ENCODE measurements around the gene STK16. TPM values are rescaled to one million over a fixed set of nuclear protein-coding genes. Genes with fewer than 3 reads are reported as not detected.
"Not testable (repeated sequence)": the region's sequence is repeated elsewhere in the genome, so short reads cannot be mapped to it uniquely, and the experiment has no call there.

Gene STK16, protein sequence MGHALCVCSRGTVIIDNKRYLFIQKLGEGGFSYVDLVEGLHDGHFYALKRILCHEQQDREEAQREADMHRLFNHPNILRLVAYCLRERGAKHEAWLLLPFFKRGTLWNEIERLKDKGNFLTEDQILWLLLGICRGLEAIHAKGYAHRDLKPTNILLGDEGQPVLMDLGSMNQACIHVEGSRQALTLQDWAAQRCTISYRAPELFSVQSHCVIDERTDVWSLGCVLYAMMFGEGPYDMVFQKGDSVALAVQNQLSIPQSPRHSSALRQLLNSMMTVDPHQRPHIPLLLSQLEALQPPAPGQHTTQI
- 45.2 and 60.8 TPM in 2 replicates for total RNA-seq (2014; rRNA removed; shearing (Covaris generic); ENCODE audit: low replicate concordance)

DNA sequence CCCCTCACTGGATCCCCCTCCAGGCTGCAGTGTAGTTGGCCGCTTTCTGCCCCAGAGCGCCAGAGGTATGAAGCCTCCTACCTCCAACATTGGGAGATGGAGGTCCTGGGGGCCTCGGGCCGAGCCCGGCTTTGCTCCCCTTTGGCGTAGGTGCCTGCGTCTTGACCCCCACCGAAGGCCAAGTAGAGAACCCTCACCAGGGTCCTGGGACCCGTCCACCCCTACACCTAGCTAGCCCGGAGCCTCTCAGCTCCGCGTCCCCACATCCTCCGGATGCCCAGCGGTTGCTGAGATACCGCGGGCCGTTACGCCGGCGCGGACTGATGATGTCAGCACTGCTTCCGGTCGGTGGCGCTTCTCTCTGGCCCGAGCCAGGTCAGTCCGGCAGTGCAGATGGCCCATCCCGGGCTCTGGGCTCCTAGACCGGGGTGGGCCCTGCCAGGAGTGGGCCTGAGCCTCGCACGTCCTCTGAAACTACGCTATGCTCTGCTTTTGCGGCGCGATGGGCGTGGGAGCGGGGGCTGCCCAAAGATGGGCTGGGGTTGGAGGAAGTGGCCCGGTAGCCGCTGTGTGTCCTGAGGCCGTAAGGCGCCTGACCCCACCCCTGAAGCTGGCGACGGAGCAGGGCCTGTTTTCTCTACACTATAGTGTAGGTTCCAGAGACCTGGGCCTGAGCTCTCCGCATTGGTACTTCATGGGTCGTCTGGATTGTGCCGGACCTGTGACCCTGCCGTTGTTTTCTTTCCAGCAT is at the start of gene STK16, which contains the start of gene GLB1L:
TSS of gene STK16 (plus strand) at position 332 of the 751 bp plus-strand sequence. CDS start 521 bp downstream, outside the sequence.
TSS of gene GLB1L (minus strand) at position 297 of the 751 bp plus-strand sequence. CDS start 1,871 bp downstream, outside the sequence.
- peak; percentile 83 for DNase-seq (ENCODE audit: low read depth)
- in situ Hi-C loops (cut with HindIII; ENCODE audit: low pct_unique_long_range_greater_than_20kb, low sequenced_read_pairs), result no loop called here

DNA sequence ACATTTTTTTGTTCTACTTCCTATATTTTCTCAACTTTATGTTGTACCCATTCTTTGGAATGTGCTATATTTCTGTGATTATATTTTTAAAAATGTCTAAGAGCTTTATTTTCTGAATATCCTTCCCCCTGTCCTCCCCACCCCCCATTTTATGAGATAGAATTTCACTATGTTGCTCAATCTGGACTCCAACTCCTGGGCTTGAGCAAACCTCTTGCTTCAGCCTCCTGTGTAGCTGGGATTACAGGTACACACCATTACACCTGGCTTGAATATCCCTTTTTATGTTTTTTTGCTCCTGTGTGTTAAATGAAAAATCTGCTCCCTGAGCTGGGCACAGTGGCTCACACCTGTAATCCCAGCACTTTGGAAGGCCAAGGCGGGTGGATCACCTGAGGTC is 47.9 kb upstream of the STK16 start:
- DNase-seq (ENCODE audit: low read depth), result no peak
- in situ Hi-C loops (cut with HindIII; ENCODE audit: low pct_unique_long_range_greater_than_20kb, low sequenced_read_pairs), result no loop called here

DNA sequence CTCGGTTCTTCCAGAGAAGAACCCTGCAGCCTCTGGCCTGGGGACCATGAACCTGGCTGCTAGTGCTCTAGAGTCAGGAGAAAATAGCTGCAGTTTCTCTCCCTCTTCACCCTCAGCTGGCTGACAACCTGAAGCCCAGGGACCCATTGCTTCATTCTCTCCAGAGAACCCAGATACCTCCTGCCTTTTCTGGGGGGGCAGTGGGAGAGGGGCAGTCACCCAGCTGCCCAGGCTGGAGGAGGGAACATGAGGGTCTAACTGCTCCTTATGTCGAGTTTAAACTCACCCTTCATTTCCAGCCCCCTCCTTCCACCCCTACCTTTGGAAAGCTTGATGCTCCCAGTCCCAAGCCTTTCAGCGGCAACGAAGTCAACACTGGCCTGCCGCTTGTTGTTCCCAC is 46.3 kb upstream of the STK16 start:
- in situ Hi-C loops (cut with HindIII; ENCODE audit: low pct_unique_long_range_greater_than_20kb, low sequenced_read_pairs), result no loop called here
- DNase-seq (ENCODE audit: low read depth), result no peak

DNA sequence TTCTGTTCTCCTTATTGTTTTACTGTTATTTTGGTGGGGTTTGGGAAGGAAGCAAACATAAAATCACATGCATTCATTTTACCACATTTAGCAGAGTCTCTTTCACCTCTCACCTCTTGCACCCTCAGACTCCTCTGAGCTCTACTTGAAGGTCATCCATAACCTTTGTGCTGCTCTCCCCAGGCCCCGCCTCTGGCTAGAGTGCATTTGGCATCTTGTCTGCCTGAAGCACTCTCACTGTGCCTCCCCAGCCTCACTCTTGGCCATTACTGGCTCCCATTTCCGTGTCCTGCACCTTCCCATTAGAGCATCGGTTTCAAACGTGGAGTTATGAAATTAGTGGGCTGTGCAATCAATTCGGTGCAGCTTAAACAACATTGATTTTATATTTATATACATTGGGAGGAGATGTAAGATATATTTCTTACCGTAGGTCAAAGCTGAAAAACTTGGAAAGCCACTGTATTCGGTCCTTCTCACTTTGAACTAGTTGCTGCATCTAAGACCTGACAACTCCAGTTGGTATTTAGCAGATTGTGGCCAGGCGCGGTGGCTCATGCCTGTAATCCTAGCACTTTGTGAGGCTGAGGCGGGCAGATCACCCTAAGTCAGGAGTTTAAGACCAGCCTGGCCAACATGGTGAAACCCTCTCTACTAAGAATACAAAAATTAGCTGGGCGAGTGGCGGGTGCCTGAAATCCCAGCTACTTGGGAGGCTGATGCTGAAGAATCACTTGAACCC is 45.6 kb upstream of the STK16 start:
- in situ Hi-C loops (cut with HindIII; ENCODE audit: low pct_unique_long_range_greater_than_20kb, low sequenced_read_pairs), result no loop called here
- DNase-seq (ENCODE audit: low read depth), result no peak

DNA sequence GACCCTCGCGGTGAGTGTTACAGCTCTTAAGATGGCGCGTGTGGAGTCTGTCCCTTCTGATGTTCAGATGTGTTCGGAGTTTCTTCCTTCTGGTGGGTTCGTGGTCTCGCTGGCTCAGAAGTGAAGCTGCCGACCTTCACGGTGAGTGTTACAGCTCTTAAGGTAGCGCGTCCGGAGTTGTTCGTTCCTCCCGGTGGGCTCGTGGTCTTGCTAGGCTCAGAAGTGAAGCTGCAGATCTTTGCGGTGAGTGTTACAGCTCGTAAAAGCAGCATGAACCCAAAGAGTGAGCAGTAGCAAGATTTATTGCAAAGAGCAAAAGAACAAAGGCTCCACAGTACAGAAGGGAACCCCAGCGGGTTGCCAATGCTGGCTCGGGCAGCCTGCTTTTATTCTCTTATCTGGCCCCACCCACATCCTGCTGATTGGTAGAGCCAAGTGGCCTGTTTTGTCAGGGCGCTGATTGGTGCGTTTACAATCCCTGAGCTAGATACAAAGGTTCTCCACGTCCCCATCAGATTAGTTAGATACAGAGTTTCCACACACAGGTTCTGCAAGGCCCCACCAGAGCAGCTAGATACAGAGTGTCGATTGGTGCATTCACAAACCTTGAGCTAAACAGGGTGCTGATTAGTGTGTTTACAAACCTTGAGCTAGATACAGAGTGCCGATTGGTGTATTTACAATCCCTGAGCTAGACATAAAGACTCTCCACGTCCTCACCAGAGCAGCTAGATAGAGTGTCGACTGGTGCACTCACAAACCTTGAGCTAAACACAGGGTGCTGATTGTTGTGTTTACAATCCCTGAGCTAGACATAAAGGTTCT is 44.6 kb upstream of the STK16 start:
- DNase-seq (ENCODE audit: low read depth); in situ Hi-C loops (cut with HindIII; ENCODE audit: low pct_unique_long_range_greater_than_20kb, low sequenced_read_pairs): not testable (repeated sequence)

DNA sequence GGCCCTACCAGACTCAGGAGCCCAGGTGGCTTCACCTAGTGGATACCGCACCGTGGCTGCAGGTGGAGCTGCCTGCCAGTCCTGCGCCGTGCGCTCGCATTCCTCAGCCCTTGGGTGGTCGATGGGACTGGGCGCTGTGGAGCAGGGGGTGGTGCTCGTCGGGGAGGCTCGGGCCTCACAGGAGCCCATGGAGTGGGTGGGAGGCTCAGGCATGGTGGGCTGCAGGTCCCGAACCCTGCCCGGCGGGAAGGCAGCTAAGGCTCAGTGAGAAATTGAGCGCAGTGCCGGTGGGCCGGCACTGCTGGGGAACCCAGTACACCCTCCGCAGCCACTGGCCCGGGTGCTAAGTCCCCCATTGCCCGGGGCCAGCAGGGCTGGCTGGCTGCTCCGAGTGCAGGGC is 43.9 kb upstream of the STK16 start:
- in situ Hi-C loops (cut with HindIII; ENCODE audit: low pct_unique_long_range_greater_than_20kb, low sequenced_read_pairs); DNase-seq (ENCODE audit: low read depth): not testable (repeated sequence)

DNA sequence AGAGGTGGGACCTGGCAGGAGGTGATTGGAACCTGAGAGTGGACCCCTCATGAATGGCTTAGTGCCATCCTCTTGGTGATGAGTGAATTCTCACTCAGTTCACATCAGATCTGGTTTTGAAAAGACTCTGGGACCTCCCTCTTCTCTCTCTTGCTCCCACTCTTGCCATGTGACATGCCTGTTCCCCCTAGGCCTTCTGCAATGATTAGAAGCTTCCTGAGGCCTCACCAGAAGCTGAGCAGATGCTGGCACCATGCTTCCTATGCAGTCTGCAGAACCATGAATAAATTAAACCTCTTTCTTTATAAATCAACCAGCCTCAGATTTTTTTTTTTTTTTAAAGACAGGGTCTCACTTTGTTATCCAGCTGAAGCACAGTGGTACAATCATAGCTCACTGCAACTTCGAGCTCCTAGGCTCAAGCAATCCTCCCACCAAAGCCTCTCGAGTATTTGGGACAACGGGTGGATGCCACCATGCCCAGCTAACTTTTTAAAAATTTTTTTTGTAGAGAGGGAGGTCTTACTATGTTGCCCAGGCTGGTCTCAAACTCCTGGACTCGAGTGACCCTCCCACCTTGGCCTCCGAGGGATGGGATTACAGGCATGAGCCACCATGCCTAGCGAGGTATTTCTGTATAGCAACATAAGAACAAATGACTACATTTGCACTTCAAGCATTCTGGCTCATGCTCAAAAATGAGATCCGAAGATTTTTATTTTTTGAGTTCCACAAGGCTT is 40.7 kb upstream of the STK16 start:
- DNase-seq (ENCODE audit: low read depth), result no peak
- in situ Hi-C loops (cut with HindIII; ENCODE audit: low pct_unique_long_range_greater_than_20kb, low sequenced_read_pairs), result no loop called here

DNA sequence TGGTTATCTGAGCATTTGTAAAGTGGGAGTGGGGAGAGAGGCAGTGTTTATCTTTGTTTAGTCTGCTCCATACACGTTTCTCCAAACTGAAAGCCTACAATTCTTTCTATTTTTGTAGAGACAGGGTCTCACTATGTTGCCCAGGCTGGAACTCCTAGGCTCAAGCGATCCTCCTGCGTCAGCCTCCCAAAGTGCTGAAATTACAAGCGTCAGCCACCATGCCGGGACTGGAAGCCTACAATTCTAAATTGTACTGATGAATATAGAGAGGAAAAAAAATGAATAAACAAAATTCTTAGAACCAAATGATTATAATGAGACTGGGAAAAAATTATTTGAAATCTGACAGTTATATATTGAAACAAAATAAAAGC is 40.1 kb upstream of the STK16 start:
- DNase-seq (ENCODE audit: low read depth), result no peak
- in situ Hi-C loops (cut with HindIII; ENCODE audit: low pct_unique_long_range_greater_than_20kb, low sequenced_read_pairs), result no loop called here

DNA sequence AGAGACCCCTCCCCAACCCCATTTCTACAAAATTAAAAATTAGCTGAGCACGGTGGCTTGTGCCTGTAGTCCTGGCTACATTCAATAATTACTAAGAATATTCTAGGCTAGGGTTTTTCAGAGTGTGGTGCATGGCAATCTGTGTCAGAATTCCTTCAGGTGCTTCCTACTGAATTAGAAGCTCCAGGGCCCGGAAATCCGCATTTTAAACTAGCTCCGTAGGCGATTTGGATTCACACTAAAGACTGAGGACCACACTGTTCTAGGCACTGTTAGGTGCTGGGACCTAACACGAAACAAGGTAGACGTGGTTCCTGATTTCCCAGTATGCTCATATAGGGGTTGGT is 39.3 kb upstream of the STK16 start:
- no peak for DNase-seq (ENCODE audit: low read depth)
- in situ Hi-C loops (cut with HindIII; ENCODE audit: low pct_unique_long_range_greater_than_20kb, low sequenced_read_pairs), result no loop called here

DNA sequence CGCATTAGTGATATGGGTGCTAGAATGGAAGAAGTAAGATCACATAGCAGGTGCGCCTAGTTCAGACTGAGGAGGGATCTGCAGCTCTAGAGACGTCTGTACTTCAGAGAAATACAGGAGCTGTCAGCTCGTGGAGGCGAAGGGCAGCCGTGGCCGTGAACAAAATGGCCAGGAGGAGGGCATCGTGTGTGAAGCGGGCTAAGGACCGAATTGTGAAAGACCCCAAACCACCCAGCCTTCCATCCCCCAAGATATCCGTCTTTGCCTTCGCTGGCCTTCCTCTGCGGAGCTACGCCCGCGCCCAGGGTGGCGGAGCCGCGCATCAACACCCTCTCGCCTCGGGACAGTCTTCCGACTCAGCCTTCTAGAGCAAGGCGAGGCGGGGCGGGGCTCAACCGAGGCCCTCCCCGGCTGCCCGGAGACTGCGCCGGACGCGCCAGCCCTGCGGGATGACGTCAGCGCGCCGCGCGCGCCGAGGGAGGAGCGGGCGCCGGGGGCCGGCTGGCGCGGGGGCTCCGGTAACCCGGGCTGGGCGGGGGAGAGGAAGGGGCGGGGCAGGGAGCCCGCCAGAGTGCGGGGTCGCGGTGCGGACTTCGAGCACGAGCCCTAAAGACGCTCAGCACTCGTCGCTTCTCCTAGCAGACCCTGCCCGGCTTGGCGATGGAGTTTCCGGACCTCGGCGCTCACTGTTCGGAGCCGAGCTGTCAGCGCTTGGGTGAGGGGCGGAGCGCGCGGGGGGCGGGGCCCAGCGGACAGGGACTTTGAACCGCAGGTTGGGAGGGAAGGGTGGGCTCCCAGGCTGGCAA is 38.7 kb upstream of the STK16 start, which contains the start of gene ZFAND2B:
TSS of gene ZFAND2B (plus strand) at position 455 of the 806 bp plus-strand sequence. CDS start at position 661, 206 bp downstream.
- DNase-seq (ENCODE audit: low read depth), result peak; percentile 92
- in situ Hi-C loops (cut with HindIII; ENCODE audit: low pct_unique_long_range_greater_than_20kb, low sequenced_read_pairs), result no loop called here

DNA sequence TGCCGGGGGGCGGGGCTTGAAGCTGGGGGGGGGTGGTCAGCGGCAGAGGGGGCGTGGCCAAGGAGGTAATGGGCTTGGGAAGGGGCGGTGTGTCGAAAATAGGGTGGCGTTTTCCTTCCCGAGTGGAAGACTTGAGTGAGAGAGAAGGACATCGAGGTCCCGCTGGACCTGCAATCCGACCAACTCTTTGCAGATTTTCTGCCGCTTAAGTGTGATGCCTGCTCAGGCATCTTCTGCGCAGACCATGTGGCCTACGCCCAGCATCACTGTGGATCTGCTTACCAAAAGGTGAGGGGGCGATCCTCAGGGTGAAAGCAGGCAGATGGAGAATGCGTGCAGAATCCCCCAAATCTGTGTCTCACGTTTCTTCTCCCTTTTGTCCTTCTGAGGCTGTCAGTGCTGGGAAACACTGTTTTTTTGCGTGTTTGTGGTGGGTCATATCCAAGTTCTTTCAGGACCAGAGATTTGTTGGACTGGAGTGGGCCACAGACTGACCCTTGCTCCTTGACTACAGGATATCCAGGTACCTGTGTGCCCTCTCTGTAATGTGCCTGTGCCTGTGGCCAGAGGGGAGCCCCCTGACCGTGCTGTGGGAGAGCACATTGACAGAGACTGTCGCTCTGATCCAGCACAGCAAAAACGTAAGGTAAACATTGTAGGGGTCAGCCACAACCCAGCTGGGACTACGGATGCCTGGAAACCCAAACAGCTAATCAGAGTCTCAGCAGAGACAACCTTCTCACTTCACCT is 38.0 kb upstream of the STK16 start:
- in situ Hi-C loops (cut with HindIII; ENCODE audit: low pct_unique_long_range_greater_than_20kb, low sequenced_read_pairs), result no loop called here
- DNase-seq (ENCODE audit: low read depth), result no peak

DNA sequence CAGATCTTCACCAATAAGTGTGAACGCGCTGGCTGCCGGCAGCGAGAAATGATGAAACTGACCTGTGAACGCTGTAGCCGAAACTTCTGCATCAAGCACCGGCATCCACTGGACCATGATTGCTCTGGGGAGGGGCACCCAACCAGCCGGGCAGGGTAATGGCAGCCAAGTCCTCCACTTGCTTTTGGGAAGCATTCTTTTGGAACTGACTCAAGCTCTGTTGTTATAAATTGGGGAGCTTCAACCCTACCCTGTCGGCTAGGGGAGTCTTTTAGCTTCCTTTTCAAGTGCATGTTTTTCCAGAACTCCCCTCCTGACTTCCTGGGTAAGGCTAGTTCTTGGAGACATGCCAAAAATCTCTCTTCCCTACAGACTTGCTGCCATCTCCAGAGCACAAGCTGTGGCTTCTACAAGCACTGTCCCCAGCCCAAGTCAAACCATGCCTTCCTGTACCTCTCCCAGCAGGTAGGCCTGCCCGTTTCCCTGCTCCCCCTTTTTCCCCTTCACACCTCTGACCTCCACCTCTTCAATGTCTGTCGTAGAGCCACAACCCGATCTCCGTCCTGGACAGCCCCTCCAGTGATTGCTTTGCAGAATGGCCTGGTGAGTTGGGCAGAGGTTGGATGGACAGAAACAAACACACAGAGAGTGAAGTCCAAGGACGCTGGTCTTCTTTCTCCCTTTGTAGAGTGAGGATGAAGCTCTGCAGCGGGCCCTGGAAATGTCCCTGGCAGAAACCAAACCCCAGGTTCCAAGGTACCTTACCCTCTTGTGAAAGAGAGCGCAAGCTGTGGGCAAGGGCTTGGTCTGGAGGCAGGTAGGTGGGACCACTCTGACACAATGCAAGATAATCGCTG is 37.2 kb upstream of the STK16 start:
- no peak for DNase-seq (ENCODE audit: low read depth)
- in situ Hi-C loops (cut with HindIII; ENCODE audit: low pct_unique_long_range_greater_than_20kb, low sequenced_read_pairs), result no loop called here

DNA sequence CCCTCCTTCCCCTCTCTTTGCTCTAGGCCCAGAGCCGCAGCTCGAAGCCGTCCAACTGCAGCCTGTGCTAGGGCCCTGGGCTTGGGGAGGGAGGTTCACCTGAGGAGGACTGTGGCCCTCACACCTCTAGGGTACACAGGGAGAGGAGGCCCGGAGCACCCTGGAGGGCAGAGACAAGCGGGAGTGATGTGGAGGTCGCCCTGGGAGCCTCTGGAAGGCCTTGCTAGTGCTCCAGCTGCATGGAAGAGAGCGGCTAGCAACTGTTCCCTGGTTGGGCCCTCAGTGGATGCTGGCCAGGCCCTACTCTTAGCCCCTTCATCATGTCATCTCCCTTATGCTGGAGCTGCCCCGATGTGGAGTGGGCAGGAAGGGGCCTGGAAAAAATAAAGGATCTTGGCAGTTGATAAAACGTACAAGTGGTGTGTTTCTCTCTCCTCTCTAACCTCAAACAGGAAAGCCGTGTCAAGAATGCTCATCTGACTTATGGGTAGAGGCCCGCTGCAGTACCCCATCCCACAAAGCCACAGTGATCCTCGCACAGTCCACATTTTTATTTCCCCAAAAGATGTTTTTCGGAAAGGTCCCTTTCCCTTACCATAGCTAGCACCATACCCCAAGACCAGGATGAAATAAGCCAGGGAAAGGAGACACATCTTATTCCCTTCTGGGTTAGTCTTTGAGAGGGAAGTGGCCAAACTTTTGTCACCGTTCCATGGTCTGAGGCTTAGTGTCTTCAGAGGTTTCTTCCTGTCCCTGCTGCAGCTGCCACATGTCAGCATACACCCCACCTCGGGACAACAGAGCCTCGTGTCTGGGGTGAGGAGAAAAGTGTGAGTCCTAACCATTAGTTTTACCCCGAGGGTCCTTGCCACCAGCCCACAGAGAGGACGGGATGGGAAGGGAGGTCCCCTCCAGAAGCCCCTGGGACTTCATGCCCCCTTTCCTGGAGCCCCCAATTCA is 35.8 kb upstream of the STK16 start:
- no peak for DNase-seq (ENCODE audit: low read depth)
- in situ Hi-C loops (cut with HindIII; ENCODE audit: low pct_unique_long_range_greater_than_20kb, low sequenced_read_pairs), result no loop called here

DNA sequence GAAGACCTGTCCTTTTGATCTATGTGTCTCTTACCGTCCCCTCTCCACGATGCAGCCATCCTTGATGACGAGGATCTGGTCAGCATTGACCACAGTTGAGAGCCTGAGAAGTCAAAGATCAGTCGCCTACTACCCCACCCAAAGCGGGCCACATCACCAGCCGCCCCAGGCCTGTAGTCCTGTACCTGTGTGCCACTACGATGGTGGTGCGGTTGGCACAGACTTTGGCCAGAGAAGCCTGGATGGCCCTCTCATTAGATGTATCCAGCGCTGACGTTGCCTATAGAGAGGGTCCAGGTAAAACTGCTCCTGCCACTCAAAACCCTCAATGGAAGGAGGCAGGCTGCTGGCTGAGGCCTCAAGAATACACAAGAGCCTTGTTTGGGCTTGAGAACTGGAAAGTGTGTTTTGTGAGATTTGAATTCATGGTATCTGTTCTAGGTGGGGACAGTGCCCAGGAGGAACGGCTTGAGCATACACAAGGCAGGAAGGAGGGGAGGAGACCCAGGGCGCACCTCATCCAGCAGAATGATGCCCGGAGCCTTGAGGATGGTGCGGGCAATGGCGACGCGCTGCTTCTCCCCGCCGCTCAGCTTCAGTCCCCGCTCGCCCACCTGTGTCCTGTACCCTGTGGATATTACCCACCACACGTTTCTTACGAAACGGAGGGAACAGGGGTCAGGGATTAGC is 34.9 kb upstream of the STK16 start:
- in situ Hi-C loops (cut with HindIII; ENCODE audit: low pct_unique_long_range_greater_than_20kb, low sequenced_read_pairs), result no loop called here

More for the DNA sequence above, 34.9 kb upstream of the STK16 start:
- no peak for DNase-seq (ENCODE audit: low read depth)

All from Caki2 (cell line).